ENCODE measurements around the gene SLC15A3.

DNA sequence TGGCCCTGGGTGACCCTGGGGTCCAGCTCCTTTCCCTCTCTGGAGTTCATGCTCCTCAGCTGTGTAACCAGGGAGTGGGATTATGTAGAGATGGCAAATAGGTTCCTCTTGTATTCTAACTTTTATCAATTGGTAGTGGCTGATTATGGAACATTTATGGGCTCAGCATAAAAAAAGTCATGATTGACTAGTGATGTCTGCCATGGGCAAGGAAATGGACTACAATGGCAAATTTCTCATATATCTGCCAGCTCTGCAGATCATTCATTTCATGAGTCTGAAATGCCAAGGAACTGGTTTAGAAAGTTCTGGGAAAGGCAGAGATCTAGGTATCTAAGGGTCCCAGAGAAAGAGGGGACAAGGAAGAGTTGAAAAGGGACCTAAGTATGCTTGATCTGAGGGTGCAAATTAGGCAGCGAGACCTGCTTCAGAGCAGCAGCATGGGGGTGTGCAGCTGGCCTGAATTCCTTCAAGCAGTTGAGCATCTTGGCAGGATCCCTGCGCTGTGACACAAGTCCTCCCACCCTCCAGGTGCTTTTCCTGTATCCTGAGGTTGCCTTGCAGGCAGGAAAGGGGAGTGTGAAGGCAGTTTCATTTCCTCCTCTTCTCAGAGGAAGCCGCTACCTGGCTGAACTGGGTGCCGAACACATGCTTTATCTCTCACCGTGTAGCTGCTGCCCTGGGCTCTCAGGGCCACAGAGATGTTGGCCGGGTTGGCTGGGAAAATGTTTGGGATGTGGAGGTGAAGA lies 10.4 kb downstream of the SLC15A3 start:
- TF ChIP-seq, protein P1, sequence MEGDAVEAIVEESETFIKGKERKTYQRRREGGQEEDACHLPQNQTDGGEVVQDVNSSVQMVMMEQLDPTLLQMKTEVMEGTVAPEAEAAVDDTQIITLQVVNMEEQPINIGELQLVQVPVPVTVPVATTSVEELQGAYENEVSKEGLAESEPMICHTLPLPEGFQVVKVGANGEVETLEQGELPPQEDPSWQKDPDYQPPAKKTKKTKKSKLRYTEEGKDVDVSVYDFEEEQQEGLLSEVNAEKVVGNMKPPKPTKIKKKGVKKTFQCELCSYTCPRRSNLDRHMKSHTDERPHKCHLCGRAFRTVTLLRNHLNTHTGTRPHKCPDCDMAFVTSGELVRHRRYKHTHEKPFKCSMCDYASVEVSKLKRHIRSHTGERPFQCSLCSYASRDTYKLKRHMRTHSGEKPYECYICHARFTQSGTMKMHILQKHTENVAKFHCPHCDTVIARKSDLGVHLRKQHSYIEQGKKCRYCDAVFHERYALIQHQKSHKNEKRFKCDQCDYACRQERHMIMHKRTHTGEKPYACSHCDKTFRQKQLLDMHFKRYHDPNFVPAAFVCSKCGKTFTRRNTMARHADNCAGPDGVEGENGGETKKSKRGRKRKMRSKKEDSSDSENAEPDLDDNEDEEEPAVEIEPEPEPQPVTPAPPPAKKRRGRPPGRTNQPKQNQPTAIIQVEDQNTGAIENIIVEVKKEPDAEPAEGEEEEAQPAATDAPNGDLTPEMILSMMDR (conservative IDR thresholded peaks at IDR 0.05; ENCODE audit: low read length): no peak
- TF ChIP-seq EZH2phosphoT487 (IDR thresholded peaks at IDR 0.05; ENCODE audit: borderline replicate concordance, low read depth, low read length): no peak

Data from OCI-LY7 (cell line).